HepG2 (cell line): ENCODE results near the gene MXRA7. TPM values are rescaled to one million over a fixed set of nuclear protein-coding genes. Genes with fewer than 3 reads are reported as not detected.
A peak's percentile ranks its signal among the peaks of the same experiment; 100 is the strongest.

ENCODE experiments used
- IRX3 ChIP-seq: sonication (generic); formaldehyde crosslinking; IDR thresholded peaks from 2 replicates; pipeline ENCODE4 v1.8.1; 2023; ENCODE audit warnings: mild to moderate bottlenecking, low read depth, missing genetic modification reagents, borderline replicate concordance
- TMF1 ChIP-seq: sonication (generic); formaldehyde crosslinking; IDR thresholded peaks from 2 replicates; pipeline ENCODE4 v1.8.1; 2022; ENCODE audit warnings: low read depth, missing genetic modification reagents
- ZFP36 ChIP-seq: fragments of 150-350 bp; IDR thresholded peaks from 2 replicates; pipeline ENCODE4 v1.6.1; 2018; ENCODE audit warnings: borderline replicate concordance, low read length, low read depth; ENCODE audit not compliant: partially characterized antibody
- ZIK1 ChIP-seq: sonication (generic); formaldehyde crosslinking; IDR thresholded peaks from 2 replicates; pipeline ENCODE4 v1.5.0; 2020; ENCODE audit warnings: mild to moderate bottlenecking, low read depth, missing genetic modification reagents, borderline replicate concordance
- ZNF430 ChIP-seq: sonication (generic); formaldehyde crosslinking; IDR thresholded peaks from 2 replicates; pipeline ENCODE4 v1.9.0; 2021; ENCODE audit warnings: mild to moderate bottlenecking, missing genetic modification reagents
- polyA plus RNA-seq, 8 experiments: library from polyadenylated mRNA; depleted of rRNA in 3 of 8; stranded (reverse) in 7 of 8; unstranded in 1 of 8; fragments of >200 nt; fragmentation: Illumina TruSeq in 4 of 8; extraction: Trizol in 4 of 8; gene quantifications; 2 replicates each; pipeline versions ENCODE4 v1.2.1 to v1.2.3, GENCODE V29; 2011 to 2016; ENCODE audit warnings: low read depth in 4 of 8, missing spikeins in 1 of 8, mixed read lengths in 1 of 8; ENCODE audit not compliant: insufficient read depth in 1 of 8
- total RNA-seq, 5 experiments: library from RNA; depleted of rRNA; stranded (reverse); fragments of >200 nt; fragmentation: Illumina TruSeq; extraction: Trizol; gene quantifications; 2 replicates each; pipeline ENCODE4 v1.2.3, GENCODE V29; 2016; ENCODE audit warnings: low read depth in 1 of 5
- TF ChIP-seq, protein P1 (sequence below): sonication (generic); formaldehyde crosslinking; IDR thresholded peaks from 2 replicates; pipeline ENCODE4 v1.4.0; 2020; ENCODE audit warnings: low read depth, mild to moderate bottlenecking, missing genetic modification reagents
- TF ChIP-seq, protein P2 (sequence below): sonication (generic); formaldehyde crosslinking; IDR thresholded peaks from 2 replicates; pipeline ENCODE4 v1.5.1; 2020; ENCODE audit warnings: missing genetic modification reagents, mild to moderate bottlenecking, borderline replicate concordance
- TF ChIP-seq, protein P3 (sequence below): sonication (generic); formaldehyde crosslinking; IDR thresholded peaks from 2 replicates; pipeline ENCODE4 v1.4.0; 2020; ENCODE audit warnings: low read depth, missing genetic modification reagents
- TF ChIP-seq, protein P4 (sequence below): sonication (generic); formaldehyde crosslinking; conservative IDR thresholded peaks from 2 replicates; pipeline ENCODE4 v1.4.0; 2020; ENCODE audit warnings: missing genetic modification reagents
- TF ChIP-seq, protein P5 (sequence below): fragments of 450-650 bp; IDR thresholded peaks from 2 replicates; pipeline ENCODE4 v1.6.1; 2016
- TF ChIP-seq, protein P6 (sequence below): sonication (generic); formaldehyde crosslinking; IDR thresholded peaks from 2 replicates; pipeline ENCODE4 v1.5.1; 2020; ENCODE audit warnings: mild to moderate bottlenecking, missing genetic modification reagents, moderate library complexity

MXRA7 gene
- total and polyA plus RNA-seq, 2 of the 13 experiments (the other 11 are each of a cell fraction or from before 2014, with no cell fraction given), result 44.8 to 112 TPM

DNA sequence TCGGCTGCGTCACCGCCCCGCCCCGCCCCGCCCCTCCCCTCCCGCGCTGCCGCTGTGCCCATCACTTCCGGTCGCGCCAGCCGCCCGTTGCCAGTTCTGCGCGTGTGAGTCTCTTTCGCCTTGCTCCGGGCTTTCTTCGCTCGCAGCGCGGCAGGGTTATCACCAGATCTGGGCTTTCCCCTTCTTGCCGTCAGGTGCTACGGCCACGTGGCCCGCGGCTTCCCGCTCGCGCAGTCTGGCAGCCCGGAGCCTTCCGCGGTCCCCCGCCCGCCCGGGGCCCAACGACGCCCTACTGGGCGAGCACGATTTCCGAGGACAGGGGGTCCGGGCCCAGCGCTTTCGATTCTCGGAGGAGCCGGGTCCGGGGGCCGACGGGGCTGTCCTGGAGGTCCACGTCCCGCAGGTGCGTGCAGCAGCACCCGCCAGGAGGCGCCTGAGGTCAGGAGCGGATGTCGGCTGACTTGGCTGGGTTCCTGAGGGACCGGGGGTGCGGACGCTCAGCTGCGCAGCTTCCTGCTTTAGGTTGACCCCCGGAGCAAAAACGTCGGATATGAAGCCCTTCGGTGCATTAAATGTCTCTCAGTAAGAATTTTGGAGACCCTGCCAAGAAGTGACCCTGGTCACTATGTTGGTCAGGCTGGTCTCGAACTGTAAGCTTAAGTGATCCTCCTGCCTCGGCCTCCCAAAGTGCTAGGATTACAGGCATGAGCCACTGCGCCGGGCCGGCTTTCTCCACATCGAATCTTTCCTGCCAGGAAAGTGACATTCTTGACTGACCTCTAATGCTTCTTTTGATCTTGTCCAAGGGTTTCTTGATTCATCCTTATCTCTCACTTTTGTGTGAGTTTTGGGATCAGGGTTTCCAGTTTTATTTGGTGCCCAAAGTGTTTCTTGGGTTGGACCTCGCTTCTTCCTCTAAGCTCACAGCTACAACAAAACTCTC lies 16.3 kb upstream of the MXRA7 start, which contains the start of gene METTL23 (continued):
- TF ChIP-seq ZFP36 (no peak), IRX3 (CRISPR knock-in tag) (no peak; the same call in 1 of the 2 replicates), TMF1 (no peak; the same call in 1 of the 2 replicates), ZNF430 (CRISPR knock-in tag) (peak; percentile 79), ZIK1 (CRISPR knock-in tag) (no peak)
- TF ChIP-seq, protein P1, sequence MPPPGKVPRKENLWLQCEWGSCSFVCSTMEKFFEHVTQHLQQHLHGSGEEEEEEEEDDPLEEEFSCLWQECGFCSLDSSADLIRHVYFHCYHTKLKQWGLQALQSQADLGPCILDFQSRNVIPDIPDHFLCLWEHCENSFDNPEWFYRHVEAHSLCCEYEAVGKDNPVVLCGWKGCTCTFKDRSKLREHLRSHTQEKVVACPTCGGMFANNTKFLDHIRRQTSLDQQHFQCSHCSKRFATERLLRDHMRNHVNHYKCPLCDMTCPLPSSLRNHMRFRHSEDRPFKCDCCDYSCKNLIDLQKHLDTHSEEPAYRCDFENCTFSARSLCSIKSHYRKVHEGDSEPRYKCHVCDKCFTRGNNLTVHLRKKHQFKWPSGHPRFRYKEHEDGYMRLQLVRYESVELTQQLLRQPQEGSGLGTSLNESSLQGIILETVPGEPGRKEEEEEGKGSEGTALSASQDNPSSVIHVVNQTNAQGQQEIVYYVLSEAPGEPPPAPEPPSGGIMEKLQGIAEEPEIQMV (CRISPR knock-in tag), result peak; percentile 89; the same call in 1 of the 2 replicates
- TF ChIP-seq, protein P2, sequence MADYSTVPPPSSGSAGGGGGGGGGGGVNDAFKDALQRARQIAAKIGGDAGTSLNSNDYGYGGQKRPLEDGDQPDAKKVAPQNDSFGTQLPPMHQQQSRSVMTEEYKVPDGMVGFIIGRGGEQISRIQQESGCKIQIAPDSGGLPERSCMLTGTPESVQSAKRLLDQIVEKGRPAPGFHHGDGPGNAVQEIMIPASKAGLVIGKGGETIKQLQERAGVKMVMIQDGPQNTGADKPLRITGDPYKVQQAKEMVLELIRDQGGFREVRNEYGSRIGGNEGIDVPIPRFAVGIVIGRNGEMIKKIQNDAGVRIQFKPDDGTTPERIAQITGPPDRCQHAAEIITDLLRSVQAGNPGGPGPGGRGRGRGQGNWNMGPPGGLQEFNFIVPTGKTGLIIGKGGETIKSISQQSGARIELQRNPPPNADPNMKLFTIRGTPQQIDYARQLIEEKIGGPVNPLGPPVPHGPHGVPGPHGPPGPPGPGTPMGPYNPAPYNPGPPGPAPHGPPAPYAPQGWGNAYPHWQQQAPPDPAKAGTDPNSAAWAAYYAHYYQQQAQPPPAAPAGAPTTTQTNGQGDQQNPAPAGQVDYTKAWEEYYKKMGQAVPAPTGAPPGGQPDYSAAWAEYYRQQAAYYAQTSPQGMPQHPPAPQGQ (CRISPR knock-in tag), result no peak
- TF ChIP-seq, protein P3, sequence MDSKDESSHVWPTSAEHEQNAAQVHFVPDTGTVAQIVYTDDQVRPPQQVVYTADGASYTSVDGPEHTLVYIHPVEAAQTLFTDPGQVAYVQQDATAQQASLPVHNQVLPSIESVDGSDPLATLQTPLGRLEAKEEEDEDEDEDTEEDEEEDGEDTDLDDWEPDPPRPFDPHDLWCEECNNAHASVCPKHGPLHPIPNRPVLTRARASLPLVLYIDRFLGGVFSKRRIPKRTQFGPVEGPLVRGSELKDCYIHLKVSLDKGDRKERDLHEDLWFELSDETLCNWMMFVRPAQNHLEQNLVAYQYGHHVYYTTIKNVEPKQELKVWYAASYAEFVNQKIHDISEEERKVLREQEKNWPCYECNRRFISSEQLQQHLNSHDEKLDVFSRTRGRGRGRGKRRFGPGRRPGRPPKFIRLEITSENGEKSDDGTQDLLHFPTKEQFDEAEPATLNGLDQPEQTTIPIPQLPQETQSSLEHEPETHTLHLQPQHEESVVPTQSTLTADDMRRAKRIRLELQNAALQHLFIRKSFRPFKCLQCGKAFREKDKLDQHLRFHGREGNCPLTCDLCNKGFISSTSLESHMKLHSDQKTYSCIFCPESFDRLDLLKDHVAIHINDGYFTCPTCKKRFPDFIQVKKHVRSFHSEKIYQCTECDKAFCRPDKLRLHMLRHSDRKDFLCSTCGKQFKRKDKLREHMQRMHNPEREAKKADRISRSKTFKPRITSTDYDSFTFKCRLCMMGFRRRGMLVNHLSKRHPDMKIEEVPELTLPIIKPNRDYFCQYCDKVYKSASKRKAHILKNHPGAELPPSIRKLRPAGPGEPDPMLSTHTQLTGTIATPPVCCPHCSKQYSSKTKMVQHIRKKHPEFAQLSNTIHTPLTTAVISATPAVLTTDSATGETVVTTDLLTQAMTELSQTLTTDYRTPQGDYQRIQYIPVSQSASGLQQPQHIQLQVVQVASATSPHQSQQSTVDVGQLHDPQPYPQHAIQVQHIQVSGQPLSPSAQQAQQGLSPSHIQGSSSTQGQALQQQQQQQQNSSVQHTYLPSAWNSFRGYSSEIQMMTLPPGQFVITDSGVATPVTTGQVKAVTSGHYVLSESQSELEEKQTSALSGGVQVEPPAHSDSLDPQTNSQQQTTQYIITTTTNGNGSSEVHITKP (CRISPR knock-in tag), result peak; percentile 38; the same call in 1 of the 2 replicates
- TF ChIP-seq, protein P4, sequence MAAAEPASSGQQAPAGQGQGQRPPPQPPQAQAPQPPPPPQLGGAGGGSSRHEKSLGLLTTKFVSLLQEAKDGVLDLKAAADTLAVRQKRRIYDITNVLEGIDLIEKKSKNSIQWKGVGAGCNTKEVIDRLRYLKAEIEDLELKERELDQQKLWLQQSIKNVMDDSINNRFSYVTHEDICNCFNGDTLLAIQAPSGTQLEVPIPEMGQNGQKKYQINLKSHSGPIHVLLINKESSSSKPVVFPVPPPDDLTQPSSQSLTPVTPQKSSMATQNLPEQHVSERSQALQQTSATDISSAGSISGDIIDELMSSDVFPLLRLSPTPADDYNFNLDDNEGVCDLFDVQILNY, result 0 out of 2 replicates have a peak, but pooled peaks have one; percentile 24
- TF ChIP-seq, protein P5, sequence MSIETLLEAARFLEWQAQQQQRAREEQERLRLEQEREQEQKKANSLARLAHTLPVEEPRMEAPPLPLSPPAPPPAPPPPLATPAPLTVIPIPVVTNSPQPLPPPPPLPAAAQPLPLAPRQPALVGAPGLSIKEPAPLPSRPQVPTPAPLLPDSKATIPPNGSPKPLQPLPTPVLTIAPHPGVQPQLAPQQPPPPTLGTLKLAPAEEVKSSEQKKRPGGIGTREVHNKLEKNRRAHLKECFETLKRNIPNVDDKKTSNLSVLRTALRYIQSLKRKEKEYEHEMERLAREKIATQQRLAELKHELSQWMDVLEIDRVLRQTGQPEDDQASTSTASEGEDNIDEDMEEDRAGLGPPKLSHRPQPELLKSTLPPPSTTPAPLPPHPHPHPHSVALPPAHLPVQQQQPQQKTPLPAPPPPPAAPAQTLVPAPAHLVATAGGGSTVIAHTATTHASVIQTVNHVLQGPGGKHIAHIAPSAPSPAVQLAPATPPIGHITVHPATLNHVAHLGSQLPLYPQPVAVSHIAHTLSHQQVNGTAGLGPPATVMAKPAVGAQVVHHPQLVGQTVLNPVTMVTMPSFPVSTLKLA, result peak; percentile 58
- TF ChIP-seq, protein P6, sequence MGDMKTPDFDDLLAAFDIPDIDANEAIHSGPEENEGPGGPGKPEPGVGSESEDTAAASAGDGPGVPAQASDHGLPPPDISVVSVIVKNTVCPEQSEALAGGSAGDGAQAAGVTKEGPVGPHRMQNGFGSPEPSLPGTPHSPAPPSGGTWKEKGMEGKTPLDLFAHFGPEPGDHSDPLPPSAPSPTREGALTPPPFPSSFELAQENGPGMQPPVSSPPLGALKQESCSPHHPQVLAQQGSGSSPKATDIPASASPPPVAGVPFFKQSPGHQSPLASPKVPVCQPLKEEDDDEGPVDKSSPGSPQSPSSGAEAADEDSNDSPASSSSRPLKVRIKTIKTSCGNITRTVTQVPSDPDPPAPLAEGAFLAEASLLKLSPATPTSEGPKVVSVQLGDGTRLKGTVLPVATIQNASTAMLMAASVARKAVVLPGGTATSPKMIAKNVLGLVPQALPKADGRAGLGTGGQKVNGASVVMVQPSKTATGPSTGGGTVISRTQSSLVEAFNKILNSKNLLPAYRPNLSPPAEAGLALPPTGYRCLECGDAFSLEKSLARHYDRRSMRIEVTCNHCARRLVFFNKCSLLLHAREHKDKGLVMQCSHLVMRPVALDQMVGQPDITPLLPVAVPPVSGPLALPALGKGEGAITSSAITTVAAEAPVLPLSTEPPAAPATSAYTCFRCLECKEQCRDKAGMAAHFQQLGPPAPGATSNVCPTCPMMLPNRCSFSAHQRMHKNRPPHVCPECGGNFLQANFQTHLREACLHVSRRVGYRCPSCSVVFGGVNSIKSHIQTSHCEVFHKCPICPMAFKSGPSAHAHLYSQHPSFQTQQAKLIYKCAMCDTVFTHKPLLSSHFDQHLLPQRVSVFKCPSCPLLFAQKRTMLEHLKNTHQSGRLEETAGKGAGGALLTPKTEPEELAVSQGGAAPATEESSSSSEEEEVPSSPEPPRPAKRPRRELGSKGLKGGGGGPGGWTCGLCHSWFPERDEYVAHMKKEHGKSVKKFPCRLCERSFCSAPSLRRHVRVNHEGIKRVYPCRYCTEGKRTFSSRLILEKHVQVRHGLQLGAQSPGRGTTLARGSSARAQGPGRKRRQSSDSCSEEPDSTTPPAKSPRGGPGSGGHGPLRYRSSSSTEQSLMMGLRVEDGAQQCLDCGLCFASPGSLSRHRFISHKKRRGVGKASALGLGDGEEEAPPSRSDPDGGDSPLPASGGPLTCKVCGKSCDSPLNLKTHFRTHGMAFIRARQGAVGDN (CRISPR knock-in tag), result peak; percentile 77
